Activated B cell treated with CpG ODN at 0.5 μM for 24 hours (primary cell): ENCODE results near the gene ZBTB44. TPM values are rescaled to one million over a fixed set of nuclear protein-coding genes. Genes with fewer than 3 reads are reported as not detected.

Experiments used
- ATAC-seq: fragments of 200-7000 bp; cut with Tn5 transposase; one replicate; pipeline ENCODE4 v1.10.0; 2021; ENCODE audit warnings: low read depth, mild to moderate bottlenecking, moderate library complexity
- CTCF ChIA-PET: fragments of 350-600 bp; sonication (Branson Sonifier 250); formaldehyde crosslinking; loops from one replicate; lab custom pipeline; 2021; ENCODE audit warnings: antibody characterized with exemption; lab: Charles Lee
- POLR2A ChIA-PET: fragments of 350-600 bp; sonication (Branson Sonifier 250); formaldehyde crosslinking; loops from one replicate; lab custom pipeline; 2021; ENCODE audit warnings: antibody characterized with exemption; lab: Charles Lee
- DNase-seq: peaks from one replicate; pipeline ENCODE4 v3.0.0; 2022
- H3K27ac Mint-ChIP-seq: one replicate; pipeline ENCODE4 v1.8.0; 2020; ENCODE audit warnings: mixed read lengths
- H3K27me3 Mint-ChIP-seq: one replicate; pipeline ENCODE4 v1.8.0; 2021; ENCODE audit warnings: mixed read lengths
- H3K36me3 Mint-ChIP-seq: one replicate; pipeline ENCODE4 v1.8.0; 2021; ENCODE audit warnings: low read depth, mixed read lengths
- H3K4me1 Mint-ChIP-seq: one replicate; pipeline ENCODE4 v1.8.0; 2021; ENCODE audit warnings: mixed read lengths
- H3K4me3 Mint-ChIP-seq: one replicate; pipeline ENCODE4 v1.8.0; 2020; ENCODE audit warnings: mild to moderate bottlenecking, mixed read lengths
- H3K9me3 Mint-ChIP-seq: one replicate; pipeline ENCODE4 v1.8.0; 2020; ENCODE audit warnings: mixed read lengths
- intact Hi-C: fragments of 100-400 bp; cut with micrococcal nuclease; formaldehyde crosslinking; loops from one replicate; pipeline ENCODE4 v1.15.1; 2024
- total RNA-seq: library from RNA; stranded (reverse); gene quantifications from 2 replicates; pipeline ENCODE4 v1.2.3, GENCODE V29; 2022
- TF ChIP-seq, protein P1 (sequence below): fragments of 200-600 bp; IDR thresholded peaks from one replicate; pipeline ENCODE4 v1.8.0; 2022; ENCODE audit warnings: antibody characterized with exemption, mild to moderate bottlenecking

The ZBTB44 gene
- total RNA-seq, 1 donor from 2014 or later = 61.5 TPM

DNA sequence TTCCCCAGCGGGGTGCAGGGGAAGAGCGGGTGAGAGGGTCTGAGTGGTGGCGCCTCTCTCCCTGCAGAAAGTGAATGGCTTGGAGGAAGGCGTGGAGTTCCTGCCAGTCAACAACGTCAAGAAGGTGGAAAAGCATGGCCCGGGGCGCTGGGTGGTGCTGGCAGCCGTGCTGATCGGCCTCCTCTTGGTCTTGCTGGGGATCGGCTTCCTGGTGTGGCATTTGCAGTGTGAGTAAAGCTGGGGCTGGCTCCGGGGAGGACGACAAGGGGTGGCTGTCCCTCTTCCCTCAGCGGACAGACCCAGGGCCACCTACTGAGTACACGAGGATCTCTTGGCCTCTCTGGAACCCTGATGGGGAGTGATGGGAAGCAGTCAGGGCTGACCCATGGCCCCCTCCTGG, 126.7 kb downstream of the ZBTB44 start:
- Mint-ChIP-seq H3K27me3 (no peaks in the 10 kb centered on the region), H3K9me3 (no peaks in the 10 kb centered on the region), H3K36me3 (peaks cover 19% of the 10 kb centered on the region), H3K27ac (no peak overlapping the region), H3K4me1 (peaks cover 4% of the 10 kb centered on the region), H3K4me3 (no peak overlapping the region)
- POLR2A ChIA-PET = no interaction called here
- intact Hi-C loops = no loop called here
- TF ChIP-seq, protein P1, sequence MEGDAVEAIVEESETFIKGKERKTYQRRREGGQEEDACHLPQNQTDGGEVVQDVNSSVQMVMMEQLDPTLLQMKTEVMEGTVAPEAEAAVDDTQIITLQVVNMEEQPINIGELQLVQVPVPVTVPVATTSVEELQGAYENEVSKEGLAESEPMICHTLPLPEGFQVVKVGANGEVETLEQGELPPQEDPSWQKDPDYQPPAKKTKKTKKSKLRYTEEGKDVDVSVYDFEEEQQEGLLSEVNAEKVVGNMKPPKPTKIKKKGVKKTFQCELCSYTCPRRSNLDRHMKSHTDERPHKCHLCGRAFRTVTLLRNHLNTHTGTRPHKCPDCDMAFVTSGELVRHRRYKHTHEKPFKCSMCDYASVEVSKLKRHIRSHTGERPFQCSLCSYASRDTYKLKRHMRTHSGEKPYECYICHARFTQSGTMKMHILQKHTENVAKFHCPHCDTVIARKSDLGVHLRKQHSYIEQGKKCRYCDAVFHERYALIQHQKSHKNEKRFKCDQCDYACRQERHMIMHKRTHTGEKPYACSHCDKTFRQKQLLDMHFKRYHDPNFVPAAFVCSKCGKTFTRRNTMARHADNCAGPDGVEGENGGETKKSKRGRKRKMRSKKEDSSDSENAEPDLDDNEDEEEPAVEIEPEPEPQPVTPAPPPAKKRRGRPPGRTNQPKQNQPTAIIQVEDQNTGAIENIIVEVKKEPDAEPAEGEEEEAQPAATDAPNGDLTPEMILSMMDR = no peak
- CTCF ChIA-PET = no interaction called here
- ATAC-seq = no peak
- DNase-seq = no peak

DNA sequence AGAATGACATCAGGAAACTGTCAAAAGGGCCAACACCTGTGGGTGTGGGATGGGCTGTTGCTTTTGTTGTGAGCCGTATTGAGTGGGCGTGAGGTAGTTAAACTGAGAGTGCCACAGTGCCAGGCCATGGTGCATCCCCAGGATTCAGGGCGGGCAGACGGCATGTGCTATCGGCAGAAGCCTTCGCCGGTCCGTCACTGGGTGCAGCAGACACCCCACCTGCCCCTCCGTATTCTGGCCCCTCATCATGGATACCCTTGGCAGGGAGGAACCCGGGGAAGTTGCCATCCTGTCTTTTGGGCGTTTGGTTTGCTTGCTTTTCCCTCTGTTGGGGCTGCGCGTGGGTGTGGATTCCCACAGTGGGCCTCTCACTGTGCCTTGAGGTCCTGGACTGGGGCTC, 127.6 kb downstream of the ZBTB44 start:
- H3K9me3 Mint-ChIP-seq = no peaks in the 10 kb centered on the region
- TF ChIP-seq, protein P1 = no peak
- DNase-seq (no peak), ATAC-seq (no peak)
- intact Hi-C loops = no loop called here
- CTCF ChIA-PET = no interaction called here
- H3K36me3 Mint-ChIP-seq = peaks cover 11% of the 10 kb centered on the region
- H3K4me3 Mint-ChIP-seq = no peak overlapping the region
- H3K4me1 Mint-ChIP-seq = peaks cover 11% of the 10 kb centered on the region
- H3K27ac Mint-ChIP-seq = no peak overlapping the region
- POLR2A ChIA-PET = no interaction called here
- H3K27me3 Mint-ChIP-seq = no peaks in the 10 kb centered on the region

DNA sequence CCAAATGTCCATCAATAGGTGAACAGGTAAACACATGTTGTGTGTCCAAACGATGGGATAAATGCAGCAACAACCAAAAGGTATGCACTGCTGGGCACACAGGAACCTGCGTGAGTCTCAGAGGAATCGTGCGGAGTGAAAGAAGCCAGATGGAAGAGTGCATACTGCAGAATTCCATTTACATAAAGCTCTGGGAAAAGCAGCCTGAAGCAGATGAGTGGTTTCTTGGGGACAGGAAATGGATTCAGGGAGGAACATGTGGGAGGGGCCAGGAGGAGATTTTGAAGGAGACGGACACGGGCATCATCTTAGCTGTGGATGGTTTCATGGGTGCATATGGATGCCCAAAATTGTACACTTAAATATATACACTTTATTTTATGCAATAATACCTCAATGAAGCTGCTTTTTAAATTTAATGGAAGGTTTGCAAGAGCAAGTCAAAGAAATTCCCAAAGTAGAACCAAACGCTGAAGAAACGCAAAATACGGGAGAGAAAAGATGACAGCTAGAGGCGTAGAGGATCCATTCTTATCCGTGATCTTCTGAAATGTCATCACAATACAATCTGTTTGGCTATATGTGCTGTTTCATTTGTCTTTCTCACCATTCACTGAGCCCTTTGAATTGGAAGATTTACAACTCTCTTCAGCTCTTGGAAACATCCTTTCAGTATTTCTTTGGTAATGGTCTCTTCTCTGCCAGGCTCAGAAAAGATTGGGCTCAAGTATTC, 130.7 kb downstream of the ZBTB44 start:
- Mint-ChIP-seq H3K4me3 (no peak overlapping the region), H3K27ac (no peak overlapping the region), H3K4me1 (peaks cover 42% of the 10 kb centered on the region), H3K27me3 (no peaks in the 10 kb centered on the region), H3K36me3 (no peaks in the 10 kb centered on the region), H3K9me3 (no peaks in the 10 kb centered on the region)
- ATAC-seq (no peak), DNase-seq (no peak)
- ChIA-PET POLR2A (interaction anchor here (0.6 to 1.2 kb wide), 2 partner anchors 15 to 25 kb away, joined by 3 to 6 read pairs; no protein-coding TSS in a partner anchor), CTCF (interaction anchor here (0.9 kb wide), 1 partner anchor 52 kb away, joined by 4 read pairs; no protein-coding TSS in a partner anchor)
- intact Hi-C loops = no loop called here
- TF ChIP-seq, protein P1 = no peak

DNA sequence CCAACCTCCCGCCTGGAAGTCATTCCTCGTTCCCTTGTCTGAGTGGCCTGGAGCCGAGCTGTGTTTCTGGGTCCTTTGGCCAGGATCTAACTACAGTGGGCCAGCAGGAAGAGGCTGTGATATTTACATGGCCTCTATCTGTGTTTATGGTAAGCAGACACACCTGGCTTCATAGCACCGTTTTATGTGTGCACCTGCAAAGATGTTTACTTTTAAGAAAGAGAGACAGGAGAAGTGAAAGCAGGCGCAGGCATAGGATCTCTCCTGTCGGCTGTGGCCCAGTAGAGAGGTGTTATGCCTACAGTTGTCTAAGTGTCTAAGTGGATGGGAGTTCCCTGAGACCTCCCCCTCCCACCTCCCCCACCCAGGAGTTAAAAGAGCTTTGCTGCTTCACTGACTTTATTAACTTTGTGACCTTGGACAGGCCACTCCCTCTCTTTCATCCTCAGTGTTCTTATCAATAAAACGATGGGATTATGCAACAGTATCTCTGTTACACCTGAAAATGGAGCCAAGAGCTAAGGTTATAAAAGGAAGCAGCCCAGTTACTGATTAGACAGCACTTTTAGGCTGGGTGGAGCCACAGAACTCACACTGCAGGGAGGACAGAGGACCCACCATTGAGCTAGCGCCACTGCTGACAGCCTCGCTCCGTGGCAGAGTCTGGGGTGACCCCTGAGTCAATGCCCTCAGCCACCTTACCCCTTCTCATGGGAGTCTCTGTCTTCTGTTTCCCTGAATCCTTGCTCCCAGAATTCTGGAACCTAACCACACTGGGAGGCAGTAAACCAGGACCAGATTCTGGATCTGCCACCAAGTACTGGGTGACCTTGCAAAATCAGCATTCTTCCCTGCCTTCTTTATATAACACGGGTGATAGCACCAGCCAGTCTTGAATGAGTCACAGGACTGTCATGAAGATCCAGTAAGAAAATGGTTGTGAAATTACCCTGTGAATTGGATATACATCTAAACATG, 133.1 kb downstream of the ZBTB44 start:
- H3K4me1 Mint-ChIP-seq = peaks cover 52% of the 10 kb centered on the region
- ATAC-seq (peak; percentile 61), DNase-seq (no peak)
- peak overlapping the region; percentile 21 for H3K4me3 Mint-ChIP-seq
- POLR2A ChIA-PET = interaction anchor here (0.6 to 1.5 kb wide), 5 partner anchors 13 to 735 kb away, joined by 3 to 5 read pairs (median 3); partner anchors contain the start of gene SNX19
- CTCF ChIA-PET = interaction anchor here (1.1 to 1.2 kb wide), 2 partner anchors 49 to 680 kb away, joined by 3 to 4 read pairs; no protein-coding TSS in a partner anchor
- H3K27ac Mint-ChIP-seq = peak overlapping the region; percentile 75
- intact Hi-C loops = loop anchor here (2.0 kb wide), 1 partner anchor 35 kb away; no protein-coding TSS in a partner anchor
- TF ChIP-seq, protein P1 = no peak
- no peaks in the 10 kb centered on the region for H3K27me3 Mint-ChIP-seq
- no peaks in the 10 kb centered on the region for H3K36me3 Mint-ChIP-seq
- H3K9me3 Mint-ChIP-seq = no peaks in the 10 kb centered on the region
